AML-193 (cell line): ENCODE data around the gene LSP1.

Experiments used
- DNase-seq, 2 experiments: peaks; one replicate each; lab custom pipeline; 2025; lab: John Stamatoyannopoulos, UW

Gene LSP1

GRCh38 chr11:1825039-1825740, 27.7 kb upstream of the LSP1 start:
- DNase-seq: peak in 1 of 2 experiments; percentile 11

GRCh38 chr11:1825785-1826451, 27.0 kb upstream of the LSP1 start:
- no peak for DNase-seq

- DNase-seq: no peak
Measured at GRCh38 chr11:1826552-1827094, 26.3 kb upstream of the LSP1 start.

- DNase-seq: no peak
Measured at GRCh38 chr11:1827095-1827813, 25.6 kb upstream of the LSP1 start.

- DNase-seq: no peak
Measured at GRCh38 chr11:1827931-1828330, 25.0 kb upstream of the LSP1 start.

GRCh38 chr11:1828542-1828941, 24.3 kb upstream of the LSP1 start:
- DNase-seq: no peak

- no peak for DNase-seq
Measured at GRCh38 chr11:1829039-1829820, 23.7 kb upstream of the LSP1 start.

GRCh38 chr11:1830004-1830321, 22.9 kb upstream of the LSP1 start:
- DNase-seq: no peak

GRCh38 chr11:1830322-1831223, 22.3 kb upstream of the LSP1 start:
- DNase-seq: no peak

- no peak for DNase-seq
Measured at GRCh38 chr11:1831338-1832210, 21.3 kb upstream of the LSP1 start.

- no peak for DNase-seq
Measured at GRCh38 chr11:1832211-1832919, 20.5 kb upstream of the LSP1 start.

GRCh38 chr11:1832920-1833295, 20.0 kb upstream of the LSP1 start:
- no peak for DNase-seq

GRCh38 chr11:1834062-1834610, 18.7 kb upstream of the LSP1 start:
- DNase-seq: no peak

GRCh38 chr11:1834779-1835670, 17.9 kb upstream of the LSP1 start, which contains the start of gene SYT8:
TSS of gene SYT8 (plus strand) at chr11:1834990. CDS start at chr11:1835106, 116 bp downstream.
- DNase-seq: no peak

- DNase-seq: no peak
Measured at GRCh38 chr11:1835671-1836010, 17.2 kb upstream of the LSP1 start.

- DNase-seq: no peak
Measured at GRCh38 chr11:1836011-1836945, 16.6 kb upstream of the LSP1 start.
